ENCODE measurements around the gene FAM227B.

Gene FAM227B

GRCh38 chr15:49306551-49306950, 314.1 kb downstream of the FAM227B start:
- TF ChIP-seq CTCF (IDR thresholded peaks at IDR 0.05; ENCODE audit: borderline replicate concordance, insufficient read depth, low read depth, low read length): no peak
- H3K4me3 ChIP-seq (ENCODE audit: low read depth, low read length): no peak overlapping the region

GRCh38 chr15:49303003-49303402, 317.6 kb downstream of the FAM227B start:
- TF ChIP-seq CTCF (IDR thresholded peaks at IDR 0.05; ENCODE audit: borderline replicate concordance, insufficient read depth, low read depth, low read length): no peak
- no peak overlapping the region for H3K4me3 ChIP-seq (ENCODE audit: low read depth, low read length)

GRCh38 chr15:49301562-49301961, 319.1 kb downstream of the FAM227B start:
- no peak for TF ChIP-seq CTCF (IDR thresholded peaks at IDR 0.05; ENCODE audit: borderline replicate concordance, insufficient read depth, low read depth, low read length)
- no peak overlapping the region for H3K4me3 ChIP-seq (ENCODE audit: low read depth, low read length)

GRCh38 chr15:49300856-49301255, 319.8 kb downstream of the FAM227B start:
- no peak overlapping the region for H3K4me3 ChIP-seq (ENCODE audit: low read depth, low read length)
- TF ChIP-seq CTCF (IDR thresholded peaks at IDR 0.05; ENCODE audit: borderline replicate concordance, insufficient read depth, low read depth, low read length): no peak

- TF ChIP-seq CTCF (IDR thresholded peaks at IDR 0.05; ENCODE audit: borderline replicate concordance, insufficient read depth, low read depth, low read length): no peak
Measured at GRCh38 chr15:49297584-49297983, 323.0 kb downstream of the FAM227B start.

GRCh38 chr15:49296258-49296657, 324.4 kb downstream of the FAM227B start:
- no peak for TF ChIP-seq CTCF (IDR thresholded peaks at IDR 0.05; ENCODE audit: borderline replicate concordance, insufficient read depth, low read depth, low read length)
- H3K4me3 ChIP-seq (ENCODE audit: low read depth, low read length): no peak overlapping the region

More at GRCh38 chr15:49297584-49297983, 323.0 kb downstream of the FAM227B start:
- no peak overlapping the region for H3K4me3 ChIP-seq (ENCODE audit: low read depth, low read length)

GRCh38 chr15:49293941-49294340, 326.7 kb downstream of the FAM227B start:
- TF ChIP-seq CTCF (IDR thresholded peaks at IDR 0.05; ENCODE audit: borderline replicate concordance, insufficient read depth, low read depth, low read length): no peak
- H3K4me3 ChIP-seq (ENCODE audit: low read depth, low read length): no peak overlapping the region
